HepG2 (cell line): ENCODE measurements around the gene KLF6. TPM values are rescaled to one million over a fixed set of nuclear protein-coding genes. Genes with fewer than 3 reads are reported as not detected.
A peak's percentile ranks its signal among the peaks of the same experiment; 100 is the strongest.

ENCODE experiments used
- ATAC-seq: fragments of 200-7000 bp; cut with Tn5 transposase; 3 replicates; pipeline ENCODE4 v1.9.1; 2020; ENCODE audit warnings: mild to moderate bottlenecking, moderate library complexity
- BruUV-seq: library from RNA; stranded (reverse); fragments of 400-500 nt; replicated peaks from 2 replicates; lab custom pipeline; 2021; lab: Mats Ljungman, UMichigan
- CTCF ChIA-PET: fragments of 300-600 bp; formaldehyde crosslinking; extraction: SDS; loops from one replicate; lab custom pipeline; 2021; ENCODE audit warnings: low total read pairs, inconsistent platforms, low intra/inter-chr PET ratio; lab: Yijun Ruan, JAX
- POLR2A ChIA-PET: fragments of 350-600 bp; sonication (Branson Sonifier 250); formaldehyde crosslinking; loops from one replicate; lab custom pipeline; 2020; ENCODE audit warnings: antibody characterized with exemption, inconsistent platforms; lab: Yijun Ruan, JAX
- DNase-seq: peaks from one replicate; pipeline ENCODE4 v3.0.0-alpha.2; 2015; ENCODE audit warnings: low spot score
- FAIRE-seq: peaks from 3 replicates; lab custom pipeline; 2011; peaks lifted over from hg19 to GRCh38; lab: Jason Lieb, UNC
- H2AFZ ChIP-seq: one replicate; pipeline ENCODE4 v1.6.1; 2011; ENCODE audit warnings: low read length, inconsistent platforms
- H3K27ac ChIP-seq: fragments of 300-600 bp; 3 replicates; pipeline ENCODE4 v1.8.0; 2011; ENCODE audit warnings: mixed run types, mild to moderate bottlenecking, mixed read lengths, low read length, inconsistent platforms; ENCODE audit not compliant: insufficient read depth; ENCODE audit errors: extremely low read length
- H3K27me3 ChIP-seq, 2 experiments: fragments of 200-600 bp in 1 of 2; 2 replicates in 1 of 2; 3 replicates in 1 of 2; pipeline versions ENCODE4 v1.6.0 to v1.8.0; 2011; ENCODE audit warnings: low read length in 2 of 2, mild to moderate bottlenecking in 2 of 2, moderate library complexity in 2 of 2, inconsistent platforms in 1 of 2; ENCODE audit not compliant: insufficient read depth in 2 of 2, control insufficient read depth in 1 of 2
- H3K36me3 ChIP-seq, 2 experiments: fragments of 200-600 bp in 1 of 2; replicated peaks in 1 of 2; 2 replicates in 1 of 2; 3 replicates in 1 of 2; pipeline versions ENCODE4 v1.5.1 to v1.8.0; 2011; ENCODE audit warnings: low read length in 2 of 2, inconsistent platforms in 1 of 2; ENCODE audit not compliant: insufficient read depth in 2 of 2, control insufficient read depth in 1 of 2
- H3K4me1 ChIP-seq: 2 replicates; pipeline ENCODE4 v1.5.1; 2012; ENCODE audit warnings: low read length, inconsistent platforms; ENCODE audit not compliant: insufficient read depth
- H3K4me2 ChIP-seq: 2 replicates; pipeline ENCODE4 v1.6.0; 2011; ENCODE audit warnings: low read depth, low read length, inconsistent platforms
- H3K4me3 ChIP-seq, 3 experiments: fragments of 200-600 bp in 1 of 3; sonication (generic), shearing (Covaris generic) in 1 of 3; replicated peaks in 1 of 3; 2 replicates each; pipeline ENCODE4 v1.5.1; 2011 to 2016; ENCODE audit warnings: low read length in 3 of 3, inconsistent platforms in 2 of 3, low read depth in 2 of 3, mild to moderate bottlenecking in 2 of 3, control low read depth in 1 of 3, mixed read lengths in 1 of 3; ENCODE audit not compliant: insufficient read depth in 1 of 3
- H3K79me2 ChIP-seq: one replicate; pipeline ENCODE4 v1.6.1; 2011; ENCODE audit warnings: low read length, inconsistent platforms; ENCODE audit not compliant: insufficient read depth
- H3K9ac ChIP-seq: 2 replicates; pipeline ENCODE4 v1.6.0; 2011; ENCODE audit warnings: mild to moderate bottlenecking, low read depth, low read length, inconsistent platforms; ENCODE audit not compliant: insufficient read depth
- H3K9me3 ChIP-seq: 2 replicates; pipeline ENCODE4 v1.5.1; 2012; ENCODE audit warnings: mild to moderate bottlenecking, low read length
- H4K20me1 ChIP-seq: 2 replicates; pipeline ENCODE4 v1.6.0; 2011; ENCODE audit warnings: inconsistent platforms, mild to moderate bottlenecking, low read length, moderate library complexity; ENCODE audit not compliant: insufficient read depth
- ATF7-NPFF ChIP-seq: sonication (generic); formaldehyde crosslinking; IDR thresholded peaks from 2 replicates; pipeline ENCODE4 v1.8.1; 2023; ENCODE audit warnings: mild to moderate bottlenecking, low read depth, missing genetic modification reagents, moderate library complexity
- HES4 ChIP-seq: sonication (generic); formaldehyde crosslinking; IDR thresholded peaks from 2 replicates; pipeline ENCODE4 v1.9.0; 2021; ENCODE audit warnings: mild to moderate bottlenecking, missing genetic modification reagents, borderline replicate concordance
- NFIC ChIP-seq: IDR thresholded peaks from 2 replicates; pipeline ENCODE4 v1.6.1; 2012; ENCODE audit warnings: mild to moderate bottlenecking, low read length, inconsistent platforms
- PCBP2 ChIP-seq: fragments of 200-400 bp; formaldehyde crosslinking; optimal IDR thresholded peaks from 2 replicates; pipeline ENCODE3; 2018; ENCODE audit warnings: low read length, low read depth; ENCODE audit not compliant: poor library complexity, severe bottlenecking
- PHF21A ChIP-seq: sonication (generic); formaldehyde crosslinking; IDR thresholded peaks from 2 replicates; pipeline ENCODE4 v1.5.0; 2020; ENCODE audit warnings: mild to moderate bottlenecking, missing genetic modification reagents
- POLR2G ChIP-seq: fragments of 200-400 bp; formaldehyde crosslinking; IDR thresholded peaks from 2 replicates; pipeline ENCODE4 v1.6.1; 2018; ENCODE audit warnings: mild to moderate bottlenecking, low read depth, low read length, moderate library complexity
- RELA ChIP-seq: sonication (generic); formaldehyde crosslinking; IDR thresholded peaks from 2 replicates; pipeline ENCODE4 v1.4.0; 2020; ENCODE audit warnings: missing genetic modification reagents
- ZC3H4 ChIP-seq: sonication (generic); formaldehyde crosslinking; IDR thresholded peaks from 2 replicates; pipeline ENCODE4 v1.4.0; 2020; ENCODE audit warnings: missing genetic modification reagents, borderline replicate concordance
- ZNF138 ChIP-seq: sonication (generic); formaldehyde crosslinking; IDR thresholded peaks from 2 replicates; pipeline ENCODE4 v1.5.0; 2020; ENCODE audit warnings: mild to moderate bottlenecking, low read depth, missing genetic modification reagents
- ZNF768 ChIP-seq: sonication (generic); formaldehyde crosslinking; IDR thresholded peaks from 2 replicates; pipeline ENCODE4 v1.4.0; 2020; ENCODE audit warnings: missing genetic modification reagents
- whole genome bisulfite sequencing: methylation state at CpG from one replicate; pipeline ENCODE4 v1.1.6; 2017; ENCODE audit warnings: low lambda C conversion rate; 5-methylcytosine and 5-hydroxymethylcytosine counted together
- in situ Hi-C: cut with HindIII; loops from 2 replicates; pipeline ENCODE4 v1.10.0; 2017; ENCODE audit warnings: low pct_unique_long_range_greater_than_20kb; ENCODE audit not compliant: extremely low pct_ligation_motif_present
- intact Hi-C: fragments of 100-400 bp; cut with micrococcal nuclease; formaldehyde crosslinking; loops from one replicate; pipeline ENCODE4 v1.10.0; 2022; ENCODE audit not compliant: unreplicated experiment
- polyA plus RNA-seq, 8 experiments: library from polyadenylated mRNA; depleted of rRNA in 3 of 8; stranded (reverse) in 7 of 8; unstranded in 1 of 8; fragments of >200 nt; fragmentation: Illumina TruSeq in 4 of 8; extraction: Trizol in 4 of 8; gene quantifications; 2 replicates each; pipeline versions ENCODE4 v1.2.1 to v1.2.3, GENCODE V29; 2011 to 2016; ENCODE audit warnings: low read depth in 4 of 8, missing spikeins in 1 of 8, mixed read lengths in 1 of 8; ENCODE audit not compliant: insufficient read depth in 1 of 8
- total RNA-seq, 5 experiments: library from RNA; depleted of rRNA; stranded (reverse); fragments of >200 nt; fragmentation: Illumina TruSeq; extraction: Trizol; gene quantifications; 2 replicates each; pipeline ENCODE4 v1.2.3, GENCODE V29; 2016; ENCODE audit warnings: low read depth in 1 of 5
- TF ChIP-seq, protein P1 (sequence below): IDR thresholded peaks from 2 replicates; pipeline ENCODE4 v1.4.0; 2020; ENCODE audit warnings: mild to moderate bottlenecking, missing genetic modification reagents
- TF ChIP-seq, protein P2 (sequence below): sonication (generic); formaldehyde crosslinking; IDR thresholded peaks from 2 replicates; pipeline ENCODE4 v1.4.0; 2020; ENCODE audit warnings: missing genetic modification reagents
- TF ChIP-seq, protein P3 (sequence below): IDR thresholded peaks from 2 replicates; pipeline ENCODE4 v1.6.1; 2012; ENCODE audit warnings: low read length, improper control_type of control experiment

KLF6 gene
- total and polyA plus RNA-seq, 2 of the 13 experiments (the other 11 are each of a cell fraction or from before 2014, with no cell fraction given): 27.0 to 71.9 TPM

DNA sequence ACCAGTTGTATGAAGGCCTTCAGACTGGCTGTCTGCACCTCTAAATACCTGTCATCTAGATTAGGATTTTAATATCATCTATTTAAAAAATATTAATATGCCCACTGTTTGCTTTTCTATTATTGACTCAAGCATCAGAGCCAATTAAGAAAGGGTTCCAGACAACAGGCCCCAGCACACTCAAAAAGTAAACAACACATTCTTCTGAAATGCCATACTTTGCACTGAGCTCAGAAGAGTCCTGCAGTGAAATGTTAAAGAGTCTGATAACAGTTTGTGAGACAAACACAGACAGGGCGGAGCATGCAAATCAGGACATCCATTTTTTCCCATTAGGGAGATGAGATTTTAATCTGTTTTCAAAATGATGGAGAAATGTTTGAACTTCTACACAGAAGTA is 45.9 kb upstream of the KLF6 start (continued):
- TF ChIP-seq, protein P1, sequence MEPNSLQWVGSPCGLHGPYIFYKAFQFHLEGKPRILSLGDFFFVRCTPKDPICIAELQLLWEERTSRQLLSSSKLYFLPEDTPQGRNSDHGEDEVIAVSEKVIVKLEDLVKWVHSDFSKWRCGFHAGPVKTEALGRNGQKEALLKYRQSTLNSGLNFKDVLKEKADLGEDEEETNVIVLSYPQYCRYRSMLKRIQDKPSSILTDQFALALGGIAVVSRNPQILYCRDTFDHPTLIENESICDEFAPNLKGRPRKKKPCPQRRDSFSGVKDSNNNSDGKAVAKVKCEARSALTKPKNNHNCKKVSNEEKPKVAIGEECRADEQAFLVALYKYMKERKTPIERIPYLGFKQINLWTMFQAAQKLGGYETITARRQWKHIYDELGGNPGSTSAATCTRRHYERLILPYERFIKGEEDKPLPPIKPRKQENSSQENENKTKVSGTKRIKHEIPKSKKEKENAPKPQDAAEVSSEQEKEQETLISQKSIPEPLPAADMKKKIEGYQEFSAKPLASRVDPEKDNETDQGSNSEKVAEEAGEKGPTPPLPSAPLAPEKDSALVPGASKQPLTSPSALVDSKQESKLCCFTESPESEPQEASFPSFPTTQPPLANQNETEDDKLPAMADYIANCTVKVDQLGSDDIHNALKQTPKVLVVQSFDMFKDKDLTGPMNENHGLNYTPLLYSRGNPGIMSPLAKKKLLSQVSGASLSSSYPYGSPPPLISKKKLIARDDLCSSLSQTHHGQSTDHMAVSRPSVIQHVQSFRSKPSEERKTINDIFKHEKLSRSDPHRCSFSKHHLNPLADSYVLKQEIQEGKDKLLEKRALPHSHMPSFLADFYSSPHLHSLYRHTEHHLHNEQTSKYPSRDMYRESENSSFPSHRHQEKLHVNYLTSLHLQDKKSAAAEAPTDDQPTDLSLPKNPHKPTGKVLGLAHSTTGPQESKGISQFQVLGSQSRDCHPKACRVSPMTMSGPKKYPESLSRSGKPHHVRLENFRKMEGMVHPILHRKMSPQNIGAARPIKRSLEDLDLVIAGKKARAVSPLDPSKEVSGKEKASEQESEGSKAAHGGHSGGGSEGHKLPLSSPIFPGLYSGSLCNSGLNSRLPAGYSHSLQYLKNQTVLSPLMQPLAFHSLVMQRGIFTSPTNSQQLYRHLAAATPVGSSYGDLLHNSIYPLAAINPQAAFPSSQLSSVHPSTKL (CRISPR knock-in tag): peak; percentile 58; the same call in 1 of the 2 replicates
- TF ChIP-seq ATF7-NPFF (CRISPR knock-in tag) (no peak), RELA (CRISPR knock-in tag) (no peak)

DNA sequence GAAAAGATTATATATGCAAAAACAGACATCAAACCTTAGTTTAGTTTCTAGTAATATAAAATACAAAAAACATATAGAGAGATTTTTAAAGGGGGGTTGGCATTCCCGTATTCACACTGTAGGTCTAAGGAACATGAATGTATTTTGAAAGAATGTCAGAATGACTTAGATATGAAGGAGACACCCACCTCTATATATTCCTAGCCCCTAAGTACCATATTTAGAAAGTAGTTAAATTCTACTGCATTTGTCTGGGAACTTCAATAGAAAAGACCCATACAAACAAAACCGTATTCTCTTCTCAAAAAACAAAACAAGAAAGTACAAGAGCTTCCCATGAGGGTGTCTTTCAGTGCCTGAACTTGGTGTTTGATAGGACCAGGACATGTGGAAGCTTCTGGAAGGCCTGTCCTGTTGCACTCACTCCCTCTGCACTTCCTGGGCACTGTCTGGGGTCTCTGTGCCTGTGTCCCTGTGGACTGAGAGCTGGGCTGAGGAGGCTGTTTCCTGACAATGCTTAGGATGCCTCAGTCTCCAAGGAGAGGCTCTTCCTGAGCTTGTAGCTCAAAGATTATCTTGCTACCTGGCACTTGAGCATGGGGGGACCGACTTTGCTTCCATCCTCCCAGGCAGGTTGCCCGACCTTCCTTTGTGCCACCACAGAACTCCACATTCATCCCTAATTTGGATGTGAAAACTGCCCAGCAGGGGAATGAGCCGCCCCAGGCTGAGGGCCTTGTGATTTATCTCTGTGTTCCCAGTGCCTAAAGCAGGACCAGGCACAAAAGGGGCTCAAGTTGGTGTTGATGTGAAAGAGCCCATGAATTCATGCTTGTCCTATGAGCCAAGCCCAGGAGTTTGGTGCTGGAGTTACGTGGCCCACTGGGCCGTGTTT is 44.4 kb upstream of the KLF6 start:
- Histone ChIP-seq H3K36me3 (no peaks in the 10 kb centered on the region), H3K27ac (no peak overlapping the region), H3K9ac (no peak overlapping the region), H3K27me3 (no peaks in the 10 kb centered on the region), H2AFZ (peak overlapping the region; percentile 40), H4K20me1 (no peaks in the 10 kb centered on the region), H3K4me1 (peaks cover 74% of the 10 kb centered on the region), H3K9me3 (no peaks in the 10 kb centered on the region), H3K79me2 (no peaks in the 10 kb centered on the region), H3K4me2 (no peak overlapping the region), H3K4me3 (no peak overlapping the region)
- FAIRE-seq (no peak), ATAC-seq (no peak), DNase-seq (no peak)
- no TSS peak for BruUV-seq
- intact Hi-C loops (no loop called here), in situ Hi-C loops (no loop called here)
- CTCF ChIA-PET: no interaction called here
- WGBS: 98% methylated on average over 6 of the region's 7 CpGs
- POLR2A ChIA-PET: interaction anchor here (1.9 to 3.2 kb wide), 3 partner anchors 20 to 44 kb away, joined by 8 to 19 read pairs (median 9); partner anchors contain the start of gene KLF6
- TF ChIP-seq POLR2G (no peak), PCBP2 (no peak), PHF21A (CRISPR knock-in tag) (no peak), NFIC (no peak), HES4 (CRISPR knock-in tag) (no peak), ZNF768 (CRISPR knock-in tag) (no peak), ZNF138 (CRISPR knock-in tag) (no peak), ZC3H4 (CRISPR knock-in tag) (no peak)
- TF ChIP-seq, protein P2, sequence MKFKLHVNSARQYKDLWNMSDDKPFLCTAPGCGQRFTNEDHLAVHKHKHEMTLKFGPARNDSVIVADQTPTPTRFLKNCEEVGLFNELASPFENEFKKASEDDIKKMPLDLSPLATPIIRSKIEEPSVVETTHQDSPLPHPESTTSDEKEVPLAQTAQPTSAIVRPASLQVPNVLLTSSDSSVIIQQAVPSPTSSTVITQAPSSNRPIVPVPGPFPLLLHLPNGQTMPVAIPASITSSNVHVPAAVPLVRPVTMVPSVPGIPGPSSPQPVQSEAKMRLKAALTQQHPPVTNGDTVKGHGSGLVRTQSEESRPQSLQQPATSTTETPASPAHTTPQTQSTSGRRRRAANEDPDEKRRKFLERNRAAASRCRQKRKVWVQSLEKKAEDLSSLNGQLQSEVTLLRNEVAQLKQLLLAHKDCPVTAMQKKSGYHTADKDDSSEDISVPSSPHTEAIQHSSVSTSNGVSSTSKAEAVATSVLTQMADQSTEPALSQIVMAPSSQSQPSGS: no peak
- TF ChIP-seq, protein P3, sequence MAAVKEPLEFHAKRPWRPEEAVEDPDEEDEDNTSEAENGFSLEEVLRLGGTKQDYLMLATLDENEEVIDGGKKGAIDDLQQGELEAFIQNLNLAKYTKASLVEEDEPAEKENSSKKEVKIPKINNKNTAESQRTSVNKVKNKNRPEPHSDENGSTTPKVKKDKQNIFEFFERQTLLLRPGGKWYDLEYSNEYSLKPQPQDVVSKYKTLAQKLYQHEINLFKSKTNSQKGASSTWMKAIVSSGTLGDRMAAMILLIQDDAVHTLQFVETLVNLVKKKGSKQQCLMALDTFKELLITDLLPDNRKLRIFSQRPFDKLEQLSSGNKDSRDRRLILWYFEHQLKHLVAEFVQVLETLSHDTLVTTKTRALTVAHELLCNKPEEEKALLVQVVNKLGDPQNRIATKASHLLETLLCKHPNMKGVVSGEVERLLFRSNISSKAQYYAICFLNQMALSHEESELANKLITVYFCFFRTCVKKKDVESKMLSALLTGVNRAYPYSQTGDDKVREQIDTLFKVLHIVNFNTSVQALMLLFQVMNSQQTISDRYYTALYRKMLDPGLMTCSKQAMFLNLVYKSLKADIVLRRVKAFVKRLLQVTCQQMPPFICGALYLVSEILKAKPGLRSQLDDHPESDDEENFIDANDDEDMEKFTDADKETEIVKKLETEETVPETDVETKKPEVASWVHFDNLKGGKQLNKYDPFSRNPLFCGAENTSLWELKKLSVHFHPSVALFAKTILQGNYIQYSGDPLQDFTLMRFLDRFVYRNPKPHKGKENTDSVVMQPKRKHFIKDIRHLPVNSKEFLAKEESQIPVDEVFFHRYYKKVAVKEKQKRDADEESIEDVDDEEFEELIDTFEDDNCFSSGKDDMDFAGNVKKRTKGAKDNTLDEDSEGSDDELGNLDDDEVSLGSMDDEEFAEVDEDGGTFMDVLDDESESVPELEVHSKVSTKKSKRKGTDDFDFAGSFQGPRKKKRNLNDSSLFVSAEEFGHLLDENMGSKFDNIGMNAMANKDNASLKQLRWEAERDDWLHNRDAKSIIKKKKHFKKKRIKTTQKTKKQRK: no peak
